ENCODE data around the gene RERE.
"Not testable (repeated sequence)": the region's sequence is repeated elsewhere in the genome, so short reads cannot be mapped to it uniquely, and the experiment has no call there.

RERE gene

DNA sequence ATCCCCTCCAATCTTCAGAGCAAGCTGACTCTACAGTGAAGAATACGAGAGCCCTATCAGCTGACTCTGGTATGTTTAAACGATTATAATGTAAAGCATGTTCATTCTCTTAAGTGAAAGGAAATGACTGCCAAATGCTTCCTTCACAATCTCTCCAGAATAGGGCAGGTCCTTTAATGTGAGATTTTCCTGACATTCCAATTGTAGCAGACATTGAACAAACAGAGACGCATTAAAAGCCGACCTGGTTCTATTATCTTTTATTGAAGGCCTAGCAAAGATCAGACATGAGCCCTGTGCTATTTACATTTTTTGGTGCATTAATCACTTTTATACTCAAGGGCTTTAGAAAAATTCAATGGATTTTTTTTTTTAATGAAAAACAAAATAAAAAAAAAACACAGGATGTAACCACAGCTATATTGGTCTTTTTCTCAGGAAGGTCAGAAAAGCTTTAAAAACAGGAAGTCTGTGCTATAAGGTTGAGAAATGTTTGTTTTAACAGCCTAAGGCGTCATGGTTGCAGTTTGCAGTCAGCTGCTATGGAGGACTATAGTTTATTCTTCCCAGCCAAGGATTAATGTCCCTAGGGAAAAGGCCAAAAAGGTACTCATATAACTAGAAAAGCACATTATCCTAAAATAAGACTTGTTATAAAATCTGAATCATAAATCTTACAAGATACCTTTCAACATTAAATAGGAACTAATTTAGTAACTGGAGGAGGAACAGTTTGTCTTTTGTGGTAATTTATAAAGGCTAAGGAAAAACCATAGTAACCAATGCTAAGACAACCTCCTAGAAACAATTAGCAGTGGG, 104.8 kb downstream of the RERE start:
- DNase-seq: no peak

DNA sequence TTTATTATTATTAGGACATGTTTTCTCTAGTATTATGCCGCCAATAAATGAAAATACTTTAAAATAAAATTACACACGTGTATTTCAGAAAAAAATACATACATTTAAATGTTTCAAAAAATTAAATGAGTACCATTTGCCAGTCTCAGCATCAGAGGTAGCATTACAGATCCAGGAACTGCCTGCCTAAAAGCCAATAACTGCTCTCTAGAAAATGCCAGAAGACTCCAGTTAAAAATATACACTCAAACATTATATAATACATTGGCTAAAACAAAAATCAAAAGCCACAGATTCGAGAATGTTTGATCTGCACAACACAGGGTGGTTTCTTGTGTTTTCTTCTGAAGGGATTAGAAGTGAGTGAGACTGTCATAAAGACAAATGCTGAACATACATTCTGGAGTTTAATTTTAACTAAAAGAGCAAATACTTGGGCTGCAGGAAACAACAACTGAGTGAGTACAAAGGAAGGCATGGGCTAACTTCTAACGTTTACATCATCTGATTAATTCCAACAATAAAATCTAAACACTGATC, 105.5 kb downstream of the RERE start:
- no peak for DNase-seq

DNA sequence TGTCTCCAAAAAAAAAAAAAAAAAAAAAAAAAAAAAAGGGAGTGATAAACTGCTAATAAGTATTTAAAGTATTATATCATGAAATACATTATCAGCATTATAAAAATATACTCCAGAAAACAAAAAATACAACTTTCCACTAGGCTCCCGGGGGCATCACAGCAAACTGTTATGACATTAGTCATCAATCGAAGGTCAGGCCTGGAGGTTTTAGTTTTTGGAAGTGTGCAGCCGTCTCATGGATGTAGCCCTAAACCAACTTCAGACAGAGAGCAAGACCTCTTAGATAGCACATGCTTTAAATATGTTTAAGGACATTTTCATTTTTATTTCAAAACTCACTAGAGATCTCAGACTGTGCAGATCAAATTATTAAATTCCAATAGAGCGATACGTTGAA, 106.3 kb downstream of the RERE start:
- no peak for DNase-seq

DNA sequence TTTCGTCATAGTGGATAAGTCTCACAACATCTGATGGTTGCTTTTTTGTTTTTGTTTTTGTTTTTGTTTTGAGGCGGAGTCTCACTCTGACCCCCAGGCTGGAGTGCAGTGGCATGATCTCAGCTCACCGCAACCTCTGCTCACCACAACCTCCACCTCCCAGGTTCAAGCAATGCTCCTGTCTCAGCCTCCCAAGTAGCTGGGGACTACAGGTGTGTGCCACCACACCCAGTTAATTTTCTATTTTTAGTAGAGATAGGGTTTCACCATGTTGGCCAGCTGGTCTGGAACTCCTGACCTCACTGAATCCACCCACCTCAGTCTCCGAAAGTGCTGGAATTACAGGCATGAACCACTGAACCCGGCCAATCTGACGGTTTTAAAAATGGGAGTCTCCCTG, 109.2 kb downstream of the RERE start:
- no peak for DNase-seq

DNA sequence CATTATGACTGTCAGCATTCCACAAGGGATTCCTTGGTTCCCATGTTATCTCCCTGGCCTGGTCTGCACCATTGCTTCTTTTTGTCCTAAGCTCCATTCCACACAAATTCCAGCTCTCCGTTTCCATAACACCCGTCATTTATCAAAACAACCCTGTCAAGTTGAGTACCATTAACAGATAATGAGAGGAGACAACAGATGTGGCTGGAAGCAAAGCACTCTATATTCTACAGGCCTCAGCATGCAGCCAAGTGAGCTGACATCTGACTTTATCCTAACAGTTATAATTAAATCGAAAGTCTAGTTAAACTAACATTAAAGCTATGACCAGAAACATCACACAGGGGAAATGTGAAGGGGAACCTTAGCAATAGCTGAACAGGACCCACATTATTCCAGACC, 110.4 kb downstream of the RERE start:
- DNase-seq: no peak

DNA sequence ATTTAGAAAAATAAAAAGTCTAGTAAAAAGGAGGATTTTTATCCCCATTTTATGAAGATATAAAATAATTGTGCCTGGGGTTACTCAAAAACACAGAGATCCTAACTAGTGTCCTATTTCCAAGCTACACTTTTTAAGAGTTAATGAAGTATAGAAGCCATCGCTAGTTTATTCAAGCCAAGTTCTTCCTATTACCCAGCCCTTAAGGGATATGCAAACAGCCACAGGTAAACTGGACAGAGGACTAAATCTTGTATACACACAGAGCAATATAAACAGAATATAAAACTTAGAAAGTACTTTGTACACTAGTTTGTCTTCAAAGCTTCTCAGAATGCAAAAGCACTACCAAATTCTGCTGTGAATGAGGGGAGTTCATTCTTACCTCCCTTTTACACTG, 111.1 kb downstream of the RERE start:
- DNase-seq: no peak

DNA sequence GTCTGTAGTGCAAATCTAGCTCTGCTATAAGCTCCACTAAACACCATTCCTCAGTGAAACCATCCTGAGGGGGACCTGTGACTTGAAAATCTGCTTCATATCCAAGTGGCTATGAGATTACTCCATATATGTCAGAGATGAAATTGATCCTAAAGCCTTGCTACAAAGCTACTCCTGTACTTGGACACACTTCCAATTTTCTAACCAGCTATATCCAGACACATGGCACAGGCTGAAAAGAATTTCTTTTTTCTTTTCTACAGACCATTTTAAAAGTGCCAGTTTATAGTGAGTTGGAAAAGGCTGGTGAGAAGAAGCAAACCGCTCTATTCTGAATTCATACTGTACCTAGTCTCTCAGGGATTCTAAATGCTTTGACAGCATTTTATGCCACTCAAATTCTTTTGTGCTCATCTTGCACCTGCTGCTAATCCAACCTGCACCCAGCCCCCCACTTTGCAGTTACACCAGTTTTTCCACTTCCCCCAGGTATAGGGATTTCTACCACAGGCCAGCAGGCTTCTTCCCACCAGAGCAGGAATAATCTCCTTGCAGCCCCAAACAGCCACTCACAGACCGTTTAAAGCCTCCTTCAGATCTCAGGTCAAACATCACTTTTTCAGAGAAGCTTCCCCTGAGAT, 112.5 kb downstream of the RERE start:
- DNase-seq: no peak

DNA sequence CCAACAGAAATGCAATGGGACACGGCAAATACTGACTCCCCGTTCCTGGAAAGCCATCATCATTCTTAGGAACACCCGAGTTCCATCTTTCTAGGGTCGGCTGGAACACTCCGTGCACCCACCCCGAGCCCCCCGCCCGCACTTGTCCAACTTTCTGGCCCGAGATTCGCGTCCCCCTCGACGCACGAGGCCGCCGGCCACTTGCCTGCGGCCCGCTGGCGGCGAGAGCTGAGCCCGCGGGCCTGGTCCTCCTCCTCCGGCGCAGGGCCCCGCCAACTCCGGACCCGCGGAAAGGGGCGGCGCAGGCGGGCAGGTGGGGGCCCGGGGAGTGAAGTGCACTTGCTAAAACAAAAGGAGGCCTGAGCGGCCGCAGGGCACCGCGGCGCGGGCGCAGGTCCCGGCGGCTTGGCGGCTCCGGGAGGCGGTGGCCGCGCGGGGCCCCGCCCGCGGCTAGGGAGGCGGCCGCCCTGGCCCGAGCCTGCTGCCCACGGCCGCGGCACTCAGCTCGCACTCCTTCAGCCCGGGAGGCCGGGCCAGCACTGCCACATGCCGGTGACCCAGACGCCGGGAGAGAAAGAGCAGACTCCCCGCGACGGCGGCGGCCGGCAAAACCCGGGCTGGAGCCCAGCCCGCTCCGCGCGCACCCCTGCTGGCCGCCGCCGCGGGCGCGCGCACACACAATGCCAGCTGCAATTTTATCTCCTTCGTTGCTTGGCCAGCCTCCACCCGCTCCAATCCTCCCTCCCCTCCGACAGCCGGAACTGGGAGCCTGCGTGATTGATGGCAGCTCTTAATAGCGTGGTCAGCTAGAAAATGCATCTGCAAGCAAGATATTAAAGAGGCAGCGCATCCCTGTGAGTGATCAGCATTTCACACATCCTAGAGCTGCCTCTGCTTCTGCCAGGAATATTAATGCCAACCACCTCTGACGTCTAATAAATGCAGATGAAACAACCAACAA, 114.3 kb downstream of the RERE start:
- peak; percentile 67 for DNase-seq

DNA sequence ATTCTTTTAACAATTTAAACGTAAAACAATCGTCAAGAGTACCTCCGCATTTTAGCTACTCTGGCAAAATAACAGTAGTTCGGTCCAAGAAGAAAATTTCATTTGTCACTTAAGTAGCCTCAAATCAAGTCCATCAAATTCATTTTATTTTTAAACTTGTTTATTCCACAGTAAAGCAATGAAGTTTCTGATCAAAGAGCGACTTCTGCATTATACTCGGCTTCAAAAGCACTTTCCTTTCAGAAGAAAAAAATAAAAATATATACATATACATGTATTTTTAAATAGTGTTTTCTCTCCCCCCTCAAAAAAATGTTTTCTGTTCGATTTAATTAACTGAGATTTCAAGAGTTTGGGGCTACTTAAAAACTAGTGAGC, 115.0 kb downstream of the RERE start:
- DNase-seq: no peak

DNA sequence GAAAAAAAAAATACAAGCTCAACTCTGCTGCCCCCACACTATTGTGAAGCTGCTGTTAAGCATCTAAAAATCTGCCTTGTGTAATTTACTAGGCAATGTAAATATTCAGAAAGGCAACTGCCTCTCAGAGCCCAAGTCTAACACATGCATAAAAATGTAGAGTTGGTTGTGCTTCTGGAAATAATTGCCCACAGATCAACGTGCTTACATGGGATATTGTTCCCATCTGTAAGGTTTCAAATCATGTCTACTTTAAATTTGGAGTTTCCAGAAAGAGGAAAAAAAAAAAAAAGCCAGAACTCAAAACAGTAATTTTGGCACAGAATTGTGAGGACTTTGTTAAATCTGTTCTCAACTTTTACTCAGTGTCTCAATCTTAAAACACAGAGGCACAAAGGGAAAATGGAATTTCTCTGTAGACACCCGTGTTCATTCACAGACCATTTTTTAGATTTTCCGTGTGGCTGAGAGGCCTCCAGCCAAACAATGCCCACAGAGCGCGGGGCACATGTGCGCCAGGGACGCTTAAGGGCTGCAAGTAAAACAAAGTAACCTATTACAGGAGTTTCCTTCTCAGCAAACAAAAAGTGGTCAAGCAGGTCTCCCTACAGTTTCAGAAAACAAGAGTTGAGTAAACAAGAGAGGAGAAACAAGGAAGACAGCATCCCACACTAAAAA, 115.5 kb downstream of the RERE start:
- no peak for DNase-seq

DNA sequence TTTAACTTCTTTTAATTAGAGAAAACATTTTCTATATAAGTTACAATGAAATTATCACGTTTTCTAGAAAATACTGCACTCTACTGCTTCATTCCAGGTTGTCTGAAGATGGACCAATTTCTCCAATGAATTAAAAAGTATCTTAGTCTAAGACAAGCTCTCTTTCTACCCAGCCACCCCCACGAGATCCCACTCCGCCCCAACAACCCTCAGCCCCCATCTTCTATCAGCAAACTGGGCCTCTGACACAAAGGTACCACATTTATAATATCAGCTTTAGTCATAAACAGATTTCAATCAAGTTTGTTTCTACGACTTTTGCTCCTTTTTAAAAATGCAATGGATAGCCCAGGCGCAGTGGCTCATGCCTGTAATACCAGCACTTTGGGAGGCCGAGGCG, 117.8 kb downstream of the RERE start:
- DNase-seq: no peak

DNA sequence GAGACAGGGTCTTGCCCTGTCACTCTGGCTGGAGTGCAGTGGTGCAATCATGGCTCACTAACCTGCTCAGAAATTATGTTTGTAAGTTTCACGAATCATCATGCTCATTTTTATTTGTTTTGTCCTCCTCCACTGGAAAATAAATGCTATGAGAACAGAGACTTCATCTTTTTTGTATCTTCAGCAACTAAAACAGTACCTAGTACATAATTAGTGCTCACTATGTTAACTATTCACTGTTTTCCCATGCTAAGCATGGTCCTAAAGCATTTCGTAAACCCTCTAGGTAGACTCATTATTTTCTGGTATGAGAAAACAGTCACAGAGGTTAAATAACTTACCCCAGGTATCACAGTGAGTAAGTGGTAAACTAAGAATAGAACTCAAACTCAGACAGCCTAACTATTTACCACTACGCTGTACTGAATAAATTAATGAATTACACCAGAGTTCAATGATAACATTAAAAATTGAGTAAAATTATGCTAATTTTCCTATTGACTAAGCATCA, 118.4 kb downstream of the RERE start:
- DNase-seq: no peak

DNA sequence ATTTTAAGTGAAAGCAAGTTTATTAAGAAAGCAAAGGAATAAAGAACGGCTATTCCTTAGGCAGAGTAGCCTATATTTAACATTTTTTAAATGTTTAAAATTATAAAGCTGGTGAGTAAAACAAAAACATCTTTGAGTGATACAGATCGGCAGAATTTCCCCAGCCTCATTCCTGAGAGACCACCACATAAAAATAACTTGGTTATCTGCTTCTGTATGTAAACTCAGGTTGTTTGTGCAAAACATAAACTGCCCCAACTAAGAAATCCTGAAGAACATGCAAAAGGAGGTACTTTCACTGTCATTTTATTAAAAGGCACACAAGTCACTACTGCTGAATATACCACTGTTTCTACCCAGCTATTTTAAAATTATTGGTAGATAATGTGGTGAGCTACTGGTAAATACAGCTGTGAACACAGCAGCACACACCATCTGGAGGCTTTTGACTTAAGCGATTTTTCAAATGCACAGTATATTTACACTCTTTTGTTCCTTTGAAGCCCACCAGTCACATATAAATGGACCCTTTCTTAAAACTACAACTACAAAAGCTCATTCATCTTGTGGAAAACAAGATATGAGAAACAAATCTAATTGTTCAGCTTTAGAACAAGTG, 119.3 kb downstream of the RERE start:
- DNase-seq: no peak

DNA sequence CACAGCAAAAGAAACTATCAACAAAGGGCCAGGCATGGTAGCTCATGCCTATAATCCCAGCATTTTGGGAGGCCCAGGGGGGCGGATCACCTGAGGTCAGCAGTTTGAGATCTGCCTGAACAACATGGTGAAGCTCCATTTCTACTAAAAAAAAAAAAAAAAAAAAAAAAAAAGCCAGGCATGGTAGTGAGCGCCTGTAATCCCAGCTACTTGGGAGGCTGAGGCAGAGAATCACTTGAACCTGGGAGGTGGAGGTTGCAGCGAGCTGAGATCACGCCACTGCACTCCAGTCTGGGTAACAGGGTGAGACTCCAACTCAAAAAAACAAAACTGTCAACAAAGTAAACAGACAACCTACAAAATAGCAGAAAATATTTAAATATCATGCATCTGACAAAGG, 122.0 kb downstream of the RERE start:
- not testable (repeated sequence) for DNase-seq

DNA sequence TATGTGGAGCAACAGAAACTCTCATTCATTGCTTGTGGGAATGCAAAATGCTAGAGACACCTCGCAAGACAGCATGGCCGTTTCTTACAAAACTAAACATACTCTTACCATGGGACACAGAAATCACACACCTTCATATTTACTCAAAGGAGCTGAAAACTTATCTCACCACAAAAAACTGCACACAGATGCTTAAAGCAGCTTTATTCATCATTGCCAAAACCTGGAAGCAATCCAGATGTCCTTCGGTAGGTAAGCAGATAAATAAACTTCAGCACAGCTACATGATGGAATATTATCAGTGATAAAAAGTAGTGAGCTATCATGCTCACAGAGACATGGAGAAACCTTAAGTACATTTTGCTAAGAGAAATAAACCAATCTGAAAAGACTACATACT, 124.3 kb downstream of the RERE start:
- no peak for DNase-seq

DNA sequence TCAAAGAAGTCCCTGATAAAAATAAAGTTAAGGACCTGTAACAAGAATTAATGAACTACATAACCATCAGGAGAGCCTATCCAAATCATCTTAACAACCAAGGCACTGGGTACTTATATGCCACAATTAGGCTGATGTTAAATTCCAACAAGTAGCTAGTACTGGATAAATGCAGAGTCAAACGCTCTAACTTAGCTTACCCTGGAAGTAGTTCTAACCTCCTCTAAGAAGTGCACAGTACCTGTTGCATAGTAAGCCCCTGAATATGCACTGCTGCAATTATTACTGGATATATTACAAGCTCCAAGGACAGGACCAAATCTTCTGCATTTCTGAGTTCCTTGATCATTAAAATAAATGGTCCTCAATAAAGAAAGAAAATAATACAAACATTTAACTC, 125.8 kb downstream of the RERE start:
- DNase-seq: no peak

DNA sequence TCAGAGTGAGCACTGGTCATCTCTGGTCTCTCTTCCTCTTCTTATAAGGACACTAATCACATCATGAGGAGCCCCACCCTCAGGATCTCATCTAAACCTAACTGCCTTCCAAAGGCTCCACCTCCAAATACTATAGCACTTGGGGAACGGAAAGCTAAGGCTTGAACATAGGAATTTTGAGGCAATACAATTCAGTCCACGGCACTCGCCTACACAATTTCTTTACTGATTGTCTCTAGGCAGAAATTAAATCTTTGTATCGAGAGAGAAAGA, 127.3 kb downstream of the RERE start:
- DNase-seq: no peak

DNA sequence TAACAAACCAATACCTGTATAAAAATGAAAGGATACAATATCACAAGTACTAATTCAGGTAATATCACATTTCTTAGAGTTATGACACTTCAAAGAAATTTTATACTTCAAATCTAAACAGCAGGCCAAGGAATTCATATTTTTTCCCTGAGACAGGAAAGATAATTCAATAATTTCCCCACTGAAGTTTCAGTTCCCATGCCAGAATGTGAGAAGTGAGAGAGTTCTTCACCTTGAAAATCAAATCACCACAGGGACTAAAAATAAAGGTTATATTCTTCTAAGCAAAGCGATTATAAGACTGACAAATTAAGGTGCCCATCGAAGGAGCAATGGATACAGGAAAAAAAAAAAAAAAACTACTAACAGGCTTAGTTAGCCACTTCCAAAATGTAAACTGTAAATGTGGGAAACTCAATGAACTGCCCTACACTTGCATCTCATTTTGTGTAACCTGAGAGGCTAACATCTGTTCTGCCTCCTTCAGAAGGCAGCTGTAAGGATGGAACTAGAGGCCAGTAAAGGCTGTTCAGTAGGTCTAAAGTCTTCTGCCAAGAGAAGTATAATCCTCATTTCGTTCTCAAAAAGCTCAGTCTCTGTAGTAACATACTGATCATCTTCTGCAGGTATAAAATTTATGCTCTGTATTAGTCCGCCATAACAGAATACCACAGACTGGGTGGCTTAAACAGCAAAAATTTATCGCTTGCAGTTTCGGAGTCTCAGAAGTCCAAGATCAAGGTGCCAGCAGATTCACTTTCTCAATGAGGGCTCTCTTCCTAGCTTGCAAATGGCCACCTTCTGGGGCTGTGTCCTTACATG, 127.8 kb downstream of the RERE start:
- no peak for DNase-seq

DNA sequence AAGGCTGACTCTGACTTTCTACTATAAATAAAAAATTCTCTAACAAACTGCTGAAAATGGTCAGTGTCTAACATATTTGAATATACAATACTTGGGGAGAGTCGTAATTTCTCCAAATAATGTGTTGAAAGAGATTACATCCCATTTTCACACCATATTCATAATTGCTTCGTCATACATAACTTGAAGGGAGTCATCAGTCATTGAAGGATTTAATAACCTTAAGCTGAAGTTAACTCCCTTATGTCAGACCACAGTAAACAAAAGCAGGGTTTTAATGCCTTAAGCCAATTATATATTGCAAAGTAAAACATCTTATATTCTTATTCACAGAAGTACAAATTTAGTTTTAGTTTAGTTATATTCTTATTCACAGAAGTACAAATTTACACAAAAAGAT, 129.9 kb downstream of the RERE start:
- no peak for DNase-seq

DNA sequence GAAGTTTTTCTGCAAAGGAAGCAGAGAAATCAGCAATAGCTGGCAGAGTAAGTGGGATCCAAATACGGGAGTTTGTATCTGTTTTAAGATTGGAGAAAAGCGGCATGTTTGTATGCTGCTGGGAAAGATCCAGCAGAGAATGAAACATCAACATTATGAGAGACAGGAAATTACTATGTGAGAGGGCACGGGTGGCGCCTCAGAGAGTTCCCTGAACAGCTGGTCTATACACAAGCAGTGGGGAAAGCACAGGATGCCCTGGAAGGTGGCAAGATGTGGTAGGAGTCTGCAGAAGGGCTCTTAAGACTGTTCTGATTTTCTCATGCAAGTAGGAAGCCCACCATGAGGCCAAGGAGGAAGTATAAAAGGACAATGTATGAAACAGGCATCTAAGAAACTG, 130.4 kb downstream of the RERE start:
- no peak for DNase-seq

DNA sequence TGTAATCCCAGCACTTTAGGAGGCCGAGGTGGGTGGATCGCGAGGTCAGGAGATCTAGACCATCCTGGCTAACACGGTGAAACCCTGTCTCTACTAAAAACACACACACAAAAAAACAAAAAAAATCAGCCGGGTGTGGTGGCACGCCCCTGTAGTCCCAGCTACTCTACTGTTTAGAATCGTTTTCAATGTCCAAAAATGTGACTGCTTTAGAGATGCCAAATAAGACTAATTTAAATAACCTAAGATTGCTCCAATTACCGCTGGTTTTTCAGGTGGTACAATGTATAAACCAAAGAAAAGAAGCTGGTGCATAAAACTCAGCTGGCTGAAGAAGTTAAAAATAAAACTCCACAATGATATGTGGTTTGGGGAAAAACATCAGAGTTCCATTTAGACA, 132.0 kb downstream of the RERE start:
- DNase-seq: no peak

All from stimulated activated CD4-positive, alpha-beta T cell treated with anti-CD3 and anti-CD28 coated beads, Interleukin-1b, Interleukin-23, amount 100 ng/mL, for 48 hours (primary cell).